Measurements from ENCODE around the gene MAP4K1.
"Not testable (repeated sequence)": the region's sequence is repeated elsewhere in the genome, so short reads cannot be mapped to it uniquely, and the experiment has no call there.

MAP4K1 gene

DNA sequence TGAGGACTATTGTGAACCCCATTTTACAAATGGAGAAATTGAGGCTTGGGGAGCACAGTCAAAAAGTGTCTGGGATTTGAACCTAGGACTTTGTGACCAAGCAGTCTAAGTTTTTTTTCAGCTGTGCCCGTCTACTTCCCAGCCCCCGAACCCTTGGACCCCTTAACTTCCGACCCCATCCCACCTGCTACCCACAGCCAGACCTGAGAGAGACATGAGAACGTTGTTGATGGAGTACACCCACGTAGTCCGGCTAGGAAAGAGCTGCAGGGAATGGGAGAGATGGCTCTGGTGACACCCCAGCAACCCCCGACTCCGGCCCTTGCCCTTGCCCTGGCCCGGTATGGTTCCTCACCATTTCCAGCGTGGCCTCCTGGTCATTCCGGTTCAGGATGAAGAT lies 18.0 kb downstream of the MAP4K1 start:
- Histone ChIP-seq H3K36me3 (ENCODE audit: control insufficient read depth in 2 of 2, insufficient read depth in 2 of 2, low read length in 2 of 2) (no peaks in the 10 kb centered on the region), H3K27ac (ENCODE audit: low read depth in 2 of 2, low read length in 2 of 2) (no peak overlapping the region), H3K9ac (ENCODE audit: low read depth in 1 of 2, low read length in 2 of 2) (no peak overlapping the region), H3K27me3 (ENCODE audit: control insufficient read depth in 2 of 2, insufficient read depth in 2 of 2, low read length in 2 of 2) (peaks cover 0 to 2% of the 10 kb centered on the region in 2 donors), H3K4me1 (ENCODE audit: control insufficient read depth in 2 of 2, insufficient read depth in 2 of 2, low read length in 2 of 2) (no peaks in the 10 kb centered on the region), H3K9me3 (ENCODE audit: control insufficient read depth in 2 of 2, low read length in 2 of 2) (no peaks in the 10 kb centered on the region), H3K4me3 (ENCODE audit: low read length in 2 of 2) (no peak overlapping the region)

DNA sequence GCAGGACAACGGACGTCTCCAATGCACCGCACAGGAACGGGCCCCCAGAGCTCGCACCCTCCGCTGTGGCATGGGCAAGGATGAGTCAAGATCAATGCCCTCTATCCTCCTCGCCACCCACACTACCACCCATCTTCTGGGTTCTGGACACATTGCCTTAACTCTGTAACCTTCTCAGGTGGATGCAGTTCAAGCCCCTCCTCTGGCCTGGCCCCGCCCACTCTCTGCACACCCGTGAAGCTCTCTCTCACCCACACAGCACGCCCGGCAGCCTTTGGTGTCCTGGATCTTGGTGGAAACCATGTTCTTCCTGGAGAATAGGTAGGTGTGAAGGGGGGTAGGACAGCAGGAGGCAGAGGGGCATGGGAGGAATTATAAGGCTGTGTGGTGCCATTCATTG lies 20.7 kb downstream of the MAP4K1 start:
- Histone ChIP-seq H3K9ac (ENCODE audit: low read depth in 1 of 2, low read length in 2 of 2) (no peak overlapping the region), H3K27ac (ENCODE audit: low read depth in 2 of 2, low read length in 2 of 2) (no peak overlapping the region), H3K36me3 (ENCODE audit: control insufficient read depth in 2 of 2, insufficient read depth in 2 of 2, low read length in 2 of 2) (no peaks in the 10 kb centered on the region), H3K4me3 (ENCODE audit: low read length in 2 of 2) (no peak overlapping the region), H3K4me1 (ENCODE audit: control insufficient read depth in 2 of 2, insufficient read depth in 2 of 2, low read length in 2 of 2) (no peaks in the 10 kb centered on the region), H3K27me3 (ENCODE audit: control insufficient read depth in 2 of 2, insufficient read depth in 2 of 2, low read length in 2 of 2) (peaks cover 0 to 2% of the 10 kb centered on the region in 2 donors), H3K9me3 (ENCODE audit: control insufficient read depth in 2 of 2, low read length in 2 of 2) (no peaks in the 10 kb centered on the region)

GRCh38 chr19:38596057-38596981 lies 21.4 kb downstream of the MAP4K1 start:
- Histone ChIP-seq H3K27me3 (ENCODE audit: control insufficient read depth in 2 of 2, insufficient read depth in 2 of 2, low read length in 2 of 2) (peaks cover 0 to 2% of the 10 kb centered on the region in 2 donors), H3K4me1 (ENCODE audit: control insufficient read depth in 2 of 2, insufficient read depth in 2 of 2, low read length in 2 of 2) (no peaks in the 10 kb centered on the region), H3K36me3 (ENCODE audit: control insufficient read depth in 2 of 2, insufficient read depth in 2 of 2, low read length in 2 of 2) (no peaks in the 10 kb centered on the region), H3K9ac (ENCODE audit: low read depth in 1 of 2, low read length in 2 of 2) (no peak overlapping the region), H3K9me3 (ENCODE audit: control insufficient read depth in 2 of 2, low read length in 2 of 2) (no peaks in the 10 kb centered on the region), H3K27ac (ENCODE audit: low read depth in 2 of 2, low read length in 2 of 2) (no peak overlapping the region), H3K4me3 (ENCODE audit: low read length in 2 of 2) (no peak overlapping the region)

DNA sequence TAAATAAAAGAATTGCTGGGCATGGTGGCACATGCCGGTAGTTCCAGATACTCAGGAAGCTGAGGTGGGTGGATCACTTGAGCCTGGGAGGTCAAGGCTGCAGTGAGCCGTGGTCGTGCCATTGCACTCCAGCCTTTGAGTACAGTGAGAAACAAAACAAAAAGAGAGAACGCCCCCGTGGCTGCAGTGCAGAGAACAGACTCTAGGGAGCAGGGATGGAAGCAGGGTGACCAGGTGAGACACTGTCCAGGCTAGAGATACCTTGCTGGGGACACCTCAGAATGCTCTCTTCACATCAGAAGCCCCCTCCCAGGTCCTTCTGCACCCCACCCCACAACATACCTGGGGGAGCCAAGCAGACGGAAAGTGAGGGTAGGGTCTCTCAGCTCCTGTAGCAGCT lies 24.8 kb downstream of the MAP4K1 start:
- Histone ChIP-seq H3K9ac (ENCODE audit: low read depth in 1 of 2, low read length in 2 of 2) (no peak overlapping the region), H3K4me1 (ENCODE audit: control insufficient read depth in 2 of 2, insufficient read depth in 2 of 2, low read length in 2 of 2) (no peaks in the 10 kb centered on the region), H3K27me3 (ENCODE audit: control insufficient read depth in 2 of 2, insufficient read depth in 2 of 2, low read length in 2 of 2) (peaks cover 0 to 2% of the 10 kb centered on the region in 2 donors), H3K36me3 (ENCODE audit: control insufficient read depth in 2 of 2, insufficient read depth in 2 of 2, low read length in 2 of 2) (no peaks in the 10 kb centered on the region), H3K9me3 (ENCODE audit: control insufficient read depth in 2 of 2, low read length in 2 of 2) (no peaks in the 10 kb centered on the region), H3K27ac (ENCODE audit: low read depth in 2 of 2, low read length in 2 of 2) (no peak overlapping the region), H3K4me3 (ENCODE audit: low read length in 2 of 2) (no peak overlapping the region)

DNA sequence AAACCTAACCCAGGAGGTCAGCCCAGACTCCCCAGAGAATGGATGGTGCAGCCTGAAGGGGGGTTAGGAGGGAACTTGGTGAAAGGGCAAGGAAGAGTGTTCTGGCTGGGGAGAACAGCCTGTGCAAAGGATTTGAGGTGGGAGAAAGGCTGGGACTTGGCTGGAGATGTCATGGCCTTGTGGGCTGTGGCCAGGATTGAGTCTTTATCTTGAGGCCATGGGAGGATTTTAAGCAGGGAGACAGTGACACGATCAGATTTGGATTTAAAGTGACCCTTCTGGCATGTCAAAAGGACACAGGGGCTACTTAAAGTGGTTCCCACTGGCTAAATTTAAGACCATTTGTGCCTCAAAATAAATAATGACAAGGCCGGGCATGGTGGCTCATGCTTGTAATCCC lies 29.7 kb downstream of the MAP4K1 start:
- no peak overlapping the region for H3K4me3 ChIP-seq (ENCODE audit: low read length in 2 of 2)

DNA sequence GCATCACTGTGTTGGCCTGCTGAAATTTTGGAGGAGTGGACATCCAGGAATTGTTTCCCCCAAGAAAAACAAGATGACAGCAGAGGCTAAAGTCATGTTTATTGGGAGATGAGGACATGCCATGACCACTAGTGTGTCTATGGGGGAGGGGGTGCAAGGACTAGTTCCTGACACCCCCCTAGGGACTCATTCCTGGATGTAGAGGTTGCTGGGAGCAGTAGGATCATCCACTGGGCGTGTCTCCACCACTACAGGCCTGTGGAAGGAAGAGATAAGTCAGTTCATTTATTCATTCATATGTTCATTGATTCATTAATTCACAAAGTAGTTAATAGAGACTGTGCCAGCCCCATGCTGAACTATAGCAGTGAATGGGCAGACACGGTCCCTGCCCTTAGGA lies 30.2 kb downstream of the MAP4K1 start:
- H3K9me3 ChIP-seq (ENCODE audit: control insufficient read depth in 2 of 2, low read length in 2 of 2): no peaks in the 10 kb centered on the region
- H3K9ac ChIP-seq (ENCODE audit: low read depth in 1 of 2, low read length in 2 of 2): no peak overlapping the region
- H3K4me1 ChIP-seq (ENCODE audit: control insufficient read depth in 2 of 2, insufficient read depth in 2 of 2, low read length in 2 of 2): no peaks in the 10 kb centered on the region
- no peak overlapping the region for H3K4me3 ChIP-seq (ENCODE audit: low read length in 2 of 2)
- no peak overlapping the region for H3K27ac ChIP-seq (ENCODE audit: low read depth in 2 of 2, low read length in 2 of 2)
- H3K27me3 ChIP-seq (ENCODE audit: control insufficient read depth in 2 of 2, insufficient read depth in 2 of 2, low read length in 2 of 2): no peaks in the 10 kb centered on the region
- peaks cover 0 to 4% of the 10 kb centered on the region in 2 donors for H3K36me3 ChIP-seq (ENCODE audit: control insufficient read depth in 2 of 2, insufficient read depth in 2 of 2, low read length in 2 of 2)

More for the DNA sequence above, 29.7 kb downstream of the MAP4K1 start:
- no peaks in the 10 kb centered on the region for H3K4me1 ChIP-seq (ENCODE audit: control insufficient read depth in 2 of 2, insufficient read depth in 2 of 2, low read length in 2 of 2)
- no peak overlapping the region for H3K9ac ChIP-seq (ENCODE audit: low read depth in 1 of 2, low read length in 2 of 2)
- no peaks in the 10 kb centered on the region for H3K9me3 ChIP-seq (ENCODE audit: control insufficient read depth in 2 of 2, low read length in 2 of 2)
- H3K27me3 ChIP-seq (ENCODE audit: control insufficient read depth in 2 of 2, insufficient read depth in 2 of 2, low read length in 2 of 2): no peaks in the 10 kb centered on the region
- peaks cover 0 to 4% of the 10 kb centered on the region in 2 donors for H3K36me3 ChIP-seq (ENCODE audit: control insufficient read depth in 2 of 2, insufficient read depth in 2 of 2, low read length in 2 of 2)
- no peak overlapping the region for H3K27ac ChIP-seq (ENCODE audit: low read depth in 2 of 2, low read length in 2 of 2)

GRCh38 chr19:38583985-38584305 lies 33.8 kb downstream of the MAP4K1 start:
- H3K36me3 ChIP-seq (ENCODE audit: control insufficient read depth in 2 of 2, insufficient read depth in 2 of 2, low read length in 2 of 2): peaks cover 0 to 4% of the 10 kb centered on the region in 2 donors
- H3K4me3 ChIP-seq (ENCODE audit: low read length in 2 of 2): no peak overlapping the region
- H3K4me1 ChIP-seq (ENCODE audit: control insufficient read depth in 2 of 2, insufficient read depth in 2 of 2, low read length in 2 of 2): no peaks in the 10 kb centered on the region
- no peak overlapping the region for H3K9ac ChIP-seq (ENCODE audit: low read depth in 1 of 2, low read length in 2 of 2)
- H3K27me3 ChIP-seq (ENCODE audit: control insufficient read depth in 2 of 2, insufficient read depth in 2 of 2, low read length in 2 of 2): no peaks in the 10 kb centered on the region
- no peak overlapping the region for H3K27ac ChIP-seq (ENCODE audit: low read depth in 2 of 2, low read length in 2 of 2)
- H3K9me3 ChIP-seq (ENCODE audit: control insufficient read depth in 2 of 2, low read length in 2 of 2): no peaks in the 10 kb centered on the region

DNA sequence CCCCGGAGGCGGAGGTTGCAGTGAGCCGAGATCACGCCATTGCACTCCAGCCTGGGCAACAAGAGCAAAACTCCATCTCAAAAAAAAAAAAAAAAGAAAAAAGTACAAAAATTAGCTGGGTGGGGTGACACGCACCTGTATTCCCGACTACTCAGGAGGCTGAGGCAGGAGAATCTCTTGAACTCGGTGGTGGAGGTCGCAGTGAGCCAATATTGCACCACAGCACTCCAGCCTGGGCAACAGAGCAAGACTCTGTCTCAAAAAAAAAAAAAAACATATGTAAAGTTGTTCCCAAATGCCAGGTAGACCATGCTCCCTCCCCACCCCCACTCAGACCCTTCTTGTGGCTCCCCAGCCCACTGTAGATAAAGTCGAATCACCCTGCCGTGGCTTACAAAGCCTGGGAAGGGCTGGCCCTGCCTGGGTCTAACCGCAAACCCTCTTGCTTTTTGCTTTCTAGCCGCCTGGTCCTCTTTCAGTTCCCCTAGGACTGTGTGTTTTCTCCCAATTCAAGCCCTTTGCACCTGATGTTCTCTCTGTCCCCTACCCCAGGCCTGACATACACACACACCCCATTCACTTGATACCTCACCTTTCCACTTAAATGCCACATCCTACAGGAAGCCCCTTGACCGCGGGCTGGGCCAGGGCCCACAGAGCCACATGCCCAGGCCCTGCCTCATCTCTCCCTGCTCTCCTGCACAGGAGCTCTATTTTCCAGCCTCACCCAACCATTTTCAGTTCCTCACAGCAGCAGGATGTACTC lies 34.4 kb downstream of the MAP4K1 start:
- Histone ChIP-seq H3K36me3 (ENCODE audit: control insufficient read depth in 2 of 2, insufficient read depth in 2 of 2, low read length in 2 of 2) (peaks cover 0 to 4% of the 10 kb centered on the region in 2 donors), H3K27ac (ENCODE audit: low read depth in 2 of 2, low read length in 2 of 2) (no peak overlapping the region), H3K27me3 (ENCODE audit: control insufficient read depth in 2 of 2, insufficient read depth in 2 of 2, low read length in 2 of 2) (no peaks in the 10 kb centered on the region), H3K4me3 (ENCODE audit: low read length in 2 of 2) (no peak overlapping the region), H3K9me3 (ENCODE audit: control insufficient read depth in 2 of 2, low read length in 2 of 2) (no peaks in the 10 kb centered on the region), H3K9ac (ENCODE audit: low read depth in 1 of 2, low read length in 2 of 2) (no peak overlapping the region), H3K4me1 (ENCODE audit: control insufficient read depth in 2 of 2, insufficient read depth in 2 of 2, low read length in 2 of 2) (no peaks in the 10 kb centered on the region)

- H3K4me1 ChIP-seq (ENCODE audit: control insufficient read depth in 2 of 2, insufficient read depth in 2 of 2, low read length in 2 of 2): no peaks in the 10 kb centered on the region
- H3K36me3 ChIP-seq (ENCODE audit: control insufficient read depth in 2 of 2, insufficient read depth in 2 of 2, low read length in 2 of 2): no peaks in the 10 kb centered on the region
- H3K27me3 ChIP-seq (ENCODE audit: control insufficient read depth in 2 of 2, insufficient read depth in 2 of 2, low read length in 2 of 2): no peaks in the 10 kb centered on the region
- H3K4me3 ChIP-seq (ENCODE audit: low read length in 2 of 2): no peak overlapping the region
- no peak overlapping the region for H3K27ac ChIP-seq (ENCODE audit: low read depth in 2 of 2, low read length in 2 of 2)
- H3K9ac ChIP-seq (ENCODE audit: low read depth in 1 of 2, low read length in 2 of 2): no peak overlapping the region
- no peaks in the 10 kb centered on the region for H3K9me3 ChIP-seq (ENCODE audit: control insufficient read depth in 2 of 2, low read length in 2 of 2)
Observed at GRCh38 chr19:38580080-38580479, 37.7 kb downstream of the MAP4K1 start.

DNA sequence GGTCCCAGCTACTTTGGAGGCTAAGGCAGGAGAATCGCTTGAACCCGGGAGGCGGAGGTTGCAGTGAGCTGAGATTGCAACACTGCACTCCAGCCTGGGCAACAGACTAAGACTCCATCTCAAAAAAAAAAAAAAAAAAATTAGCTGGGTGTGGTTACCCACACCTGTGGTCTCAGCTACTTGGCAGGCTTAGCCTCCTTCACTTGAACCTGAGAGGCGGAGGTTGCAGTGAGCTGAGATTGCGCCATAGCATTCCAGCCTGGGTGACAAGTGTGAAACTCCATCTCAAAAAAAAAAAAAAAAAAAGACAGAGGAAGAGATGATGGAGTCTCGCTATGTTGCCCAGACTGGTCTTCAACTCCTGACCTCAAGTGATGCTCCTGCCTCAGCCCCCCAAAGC lies 38.4 kb downstream of the MAP4K1 start:
- not testable (repeated sequence) for H3K9me3 ChIP-seq (ENCODE audit: control insufficient read depth in 2 of 2, low read length in 2 of 2); H3K27ac ChIP-seq (ENCODE audit: low read depth in 2 of 2, low read length in 2 of 2); H3K9ac ChIP-seq (ENCODE audit: low read depth in 1 of 2, low read length in 2 of 2); H3K27me3 ChIP-seq (ENCODE audit: control insufficient read depth in 2 of 2, insufficient read depth in 2 of 2, low read length in 2 of 2); H3K36me3 ChIP-seq (ENCODE audit: control insufficient read depth in 2 of 2, insufficient read depth in 2 of 2, low read length in 2 of 2); H3K4me1 ChIP-seq (ENCODE audit: control insufficient read depth in 2 of 2, insufficient read depth in 2 of 2, low read length in 2 of 2); H3K4me3 ChIP-seq (ENCODE audit: low read length in 2 of 2)
